ENCODE measurements around the gene RHBDD3. TPM values are rescaled to one million over a fixed set of nuclear protein-coding genes. Genes with fewer than 3 reads are reported as not detected.

The RHBDD3 gene
- total and polyA plus RNA-seq, 2 experiments from 2014 or later: 55.0 to 115 TPM

DNA sequence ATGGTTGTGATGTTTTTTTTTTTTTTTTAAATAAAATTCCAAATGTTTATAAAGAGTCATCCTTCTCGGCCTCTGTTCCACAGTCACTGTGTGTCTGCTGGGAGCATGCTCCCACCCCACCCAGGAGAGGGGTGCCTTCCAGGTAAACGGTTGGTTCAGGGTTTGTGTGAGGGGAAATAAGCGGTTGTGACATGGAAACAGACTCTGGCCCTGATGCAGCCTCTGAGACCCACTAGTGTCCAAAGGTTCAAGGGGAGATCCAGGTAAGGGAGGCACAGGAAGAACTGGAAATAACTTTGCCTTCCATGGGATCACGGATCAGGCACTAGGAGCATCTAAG lies 32.7 kb upstream of the RHBDD3 start (continued):
- TF ChIP-seq REST (IDR thresholded peaks at IDR 0.05; ENCODE audit: unreplicated experiment) (no peak), JUNB (IDR thresholded peaks at IDR 0.05; ENCODE audit: unreplicated experiment) (no peak), CTCF (conservative IDR thresholded peaks at IDR 0.05; ENCODE audit: low read depth in 2 of 2) (no peak), NANOG (IDR thresholded peaks at IDR 0.05; ENCODE audit: borderline replicate concordance) (no peak), EZH2 (IDR thresholded peaks at IDR 0.05; ENCODE audit: low read depth, unreplicated experiment) (no peak), ZNF331 (CRISPR knock-in tag; IDR thresholded peaks at IDR 0.05; ENCODE audit: low read depth) (no peak), EZH2phosphoT487 (IDR thresholded peaks at IDR 0.05; ENCODE audit: unreplicated experiment) (no peak), POLR2AphosphoS5 (IDR thresholded peaks at IDR 0.05; ENCODE audit: low read depth) (no peak)
- TF ChIP-seq, protein P1, sequence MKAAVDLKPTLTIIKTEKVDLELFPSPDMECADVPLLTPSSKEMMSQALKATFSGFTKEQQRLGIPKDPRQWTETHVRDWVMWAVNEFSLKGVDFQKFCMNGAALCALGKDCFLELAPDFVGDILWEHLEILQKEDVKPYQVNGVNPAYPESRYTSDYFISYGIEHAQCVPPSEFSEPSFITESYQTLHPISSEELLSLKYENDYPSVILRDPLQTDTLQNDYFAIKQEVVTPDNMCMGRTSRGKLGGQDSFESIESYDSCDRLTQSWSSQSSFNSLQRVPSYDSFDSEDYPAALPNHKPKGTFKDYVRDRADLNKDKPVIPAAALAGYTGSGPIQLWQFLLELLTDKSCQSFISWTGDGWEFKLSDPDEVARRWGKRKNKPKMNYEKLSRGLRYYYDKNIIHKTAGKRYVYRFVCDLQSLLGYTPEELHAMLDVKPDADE (IDR thresholded peaks at IDR 0.05): no peak

DNA sequence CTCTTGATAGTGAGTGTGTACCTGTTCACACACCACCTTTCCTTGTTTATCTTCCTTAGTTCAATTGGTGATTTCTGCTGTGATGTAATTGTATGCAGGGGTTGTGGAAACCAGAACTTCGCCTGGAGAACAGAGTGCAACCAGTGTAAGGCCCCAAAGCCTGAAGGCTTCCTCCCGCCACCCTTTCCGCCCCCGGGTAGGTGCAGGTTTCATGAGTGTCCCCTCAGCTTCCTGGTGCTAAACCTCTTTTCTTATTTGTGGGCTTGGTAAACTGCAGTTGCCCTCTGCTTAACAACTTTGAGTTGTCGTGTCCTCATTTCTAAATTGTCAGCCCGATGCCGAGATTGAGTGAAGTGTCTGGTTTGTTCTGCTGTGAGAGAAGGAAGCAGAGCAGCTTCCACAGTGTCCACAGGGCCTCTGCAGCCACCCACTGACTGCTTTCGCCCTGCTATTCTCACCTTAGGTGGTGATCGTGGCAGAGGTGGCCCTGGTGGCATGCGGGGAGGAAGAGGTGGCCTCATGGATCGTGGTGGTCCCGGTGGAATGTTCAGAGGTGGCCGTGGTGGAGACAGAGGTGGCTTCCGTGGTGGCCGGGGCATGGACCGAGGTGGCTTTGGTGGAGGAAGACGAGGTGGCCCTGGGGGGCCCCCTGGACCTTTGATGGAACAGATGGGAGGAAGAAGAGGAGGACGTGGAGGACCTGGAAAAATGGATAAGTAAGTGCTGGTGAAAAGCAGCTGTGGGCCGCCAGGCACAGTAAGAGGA lies 31.5 kb upstream of the RHBDD3 start:
- peaks cover 62% of the 10 kb centered on the region for H3K36me3 ChIP-seq (ENCODE audit: insufficient read depth)
- TF ChIP-seq JUNB (IDR thresholded peaks at IDR 0.05; ENCODE audit: unreplicated experiment) (no peak), REST (IDR thresholded peaks at IDR 0.05; ENCODE audit: unreplicated experiment) (no peak), EZH2 (IDR thresholded peaks at IDR 0.05; ENCODE audit: low read depth, unreplicated experiment) (no peak), CTCF (conservative IDR thresholded peaks at IDR 0.05; ENCODE audit: low read depth in 2 of 2) (no peak), CREB1 (CRISPR knock-in tag; IDR thresholded peaks at IDR 0.05; ENCODE audit: low read depth) (no peak), NANOG (IDR thresholded peaks at IDR 0.05; ENCODE audit: borderline replicate concordance) (no peak), EZH2phosphoT487 (IDR thresholded peaks at IDR 0.05; ENCODE audit: unreplicated experiment) (no peak), ZNF331 (CRISPR knock-in tag; IDR thresholded peaks at IDR 0.05; ENCODE audit: low read depth) (no peak), ZNF114 (CRISPR knock-in tag; IDR thresholded peaks at IDR 0.05) (no peak)
- TF ChIP-seq, protein P1 (IDR thresholded peaks at IDR 0.05): no peak

More for the DNA sequence above, 31.5 kb upstream of the RHBDD3 start:
- DNase-seq (ENCODE audit: low spot score) (no peak), ATAC-seq (no peak)
- Histone ChIP-seq H3K4me2 (no peak overlapping the region), H3K79me2 (replicated peaks; ENCODE audit: insufficient read depth) (0 out of 2 replicates have a peak, but pooled peaks cover 7% of the 10 kb centered on the region), H2AFZ (no peak overlapping the region), H3K4me3 (no peak overlapping the region), H3K27ac (ENCODE audit: low read depth) (no peak overlapping the region), H4K20me1 (replicated peaks; ENCODE audit: insufficient read depth) (peaks cover 39% of the 10 kb centered on the region), H3K9me2 (ENCODE audit: insufficient read depth) (no peaks in the 10 kb centered on the region), H3K27me3 (ENCODE audit: insufficient read depth) (no peaks in the 10 kb centered on the region), H3K4me1 (ENCODE audit: insufficient read depth) (no peaks in the 10 kb centered on the region), H3F3A (replicated peaks; ENCODE audit: low read depth) (peaks cover 67% of the 10 kb centered on the region)
- Mint-ChIP-seq H3K4me1 (peaks cover 8% of the 10 kb centered on the region), H3K9me3 (no peaks in the 10 kb centered on the region; the same call in 2 of the 3 replicates), H3K27me3 (ENCODE audit: insufficient read depth, low read depth, poor library complexity) (peaks cover 22% of the 10 kb centered on the region), H3K27ac (no peak overlapping the region; the same call in 1 of the 2 replicates), H3K36me3 (ENCODE audit: low read depth) (peaks cover 72% of the 10 kb centered on the region), H3K4me3 (no peak overlapping the region)
